Left ventricle myocardium superior (tissue), 1 donor: ENCODE measurements around the gene ARL1. TPM values are rescaled to one million over a fixed set of nuclear protein-coding genes. Genes with fewer than 3 reads are reported as not detected.
"Not testable (repeated sequence)": the region's sequence is repeated elsewhere in the genome, so short reads cannot be mapped to it uniquely, and the experiment has no call there.

ENCODE experiments used
- ATAC-seq: fragments of 200-7000 bp; cut with Tn5 transposase; one replicate; pipeline ENCODE4 v1.9.1; 2020; ENCODE audit warnings: mild to moderate bottlenecking, moderate library complexity
- DNase-seq: peaks from one replicate; pipeline ENCODE4 v3.0.0-alpha.2; 2020
- intact Hi-C: fragments of 100-400 bp; cut with micrococcal nuclease; formaldehyde crosslinking; loops from one replicate; pipeline ENCODE4 v1.11.0; 2022
- long read RNA-seq: library from polyadenylated mRNA; unstranded; transcript quantifications from one replicate; pipeline ENCODE4 v2.0.0, GENCODE V29; 2021
- total RNA-seq: library from RNA; stranded (reverse); fragmentation: NEBNext Ultra II Directional; extraction: Animal tissue kit (Norgen Biotek cat#: 25700); gene quantifications from one replicate; pipeline ENCODE4 v1.2.1, GENCODE V29; 2021
- donor health status: DM: no; HTN: yes; CAD: no; lungs with severe emphysema.

The ARL1 gene
- total RNA-seq: 104 TPM
- long read RNA-seq, transcript ARL1-203 (5 exons, 1,231 nt): minor isoform, 6 of 157 reads
- long read RNA-seq, transcript ARL1-201 (6 exons, 3,241 nt): major isoform, 144 of 157 reads
- long read RNA-seq, partial matches to known transcripts: 1 of 157 reads
- long read RNA-seq, other reads (novel, unspliced or antisense): 6 of 157 reads

- intact Hi-C loops: no loop called here
Observed at GRCh38 chr12:101407436-101408345, at the start of gene ARL1. TSS of gene ARL1 (minus strand) at chr12:101407772. CDS start at chr12:101407645, 127 bp downstream.

GRCh38 chr12:101455685-101456084 is 48.1 kb upstream of the ARL1 start:
- ATAC-seq: no peak
- intact Hi-C loops: no loop called here
- DNase-seq: no peak

More at GRCh38 chr12:101407436-101408345, at the start of gene ARL1:
- ATAC-seq (peak; percentile 97), DNase-seq (peak; percentile 92)

GRCh38 chr12:101441461-101442224 is 34.1 kb upstream of the ARL1 start:
- intact Hi-C loops: no loop called here
- DNase-seq: no peak
- ATAC-seq: no peak

GRCh38 chr12:101439236-101439635 is 31.7 kb upstream of the ARL1 start:
- DNase-seq (no peak), ATAC-seq (no peak)
- intact Hi-C loops: no loop called here

GRCh38 chr12:101436136-101436535 is 28.6 kb upstream of the ARL1 start:
- ATAC-seq: no peak
- no peak for DNase-seq
- intact Hi-C loops: no loop called here

- intact Hi-C loops: no loop called here
- DNase-seq (no peak), ATAC-seq (no peak)
Observed at GRCh38 chr12:101430456-101430855, 22.9 kb upstream of the ARL1 start.

- no peak for ATAC-seq
- no peak for DNase-seq
- intact Hi-C loops: no loop called here
Observed at GRCh38 chr12:101424620-101425019, 17.0 kb upstream of the ARL1 start.

GRCh38 chr12:101422066-101422465 is 14.5 kb upstream of the ARL1 start:
- ATAC-seq, intact Hi-C loops, DNase-seq: not testable (repeated sequence)

GRCh38 chr12:101415228-101415627 is 7.7 kb upstream of the ARL1 start:
- intact Hi-C loops: no loop called here
- DNase-seq: no peak
- no peak for ATAC-seq

- ATAC-seq (no peak), DNase-seq (no peak)
- intact Hi-C loops: no loop called here
Observed at GRCh38 chr12:101414533-101415119, 7.1 kb upstream of the ARL1 start.

GRCh38 chr12:101410169-101410568 is 2.6 kb upstream of the ARL1 start:
- DNase-seq, ATAC-seq, intact Hi-C loops: not testable (repeated sequence)

- DNase-seq: peak; percentile 31
- intact Hi-C loops: no loop called here
Observed at GRCh38 chr12:101407049-101407435, 530 bp downstream of the ARL1 start.

GRCh38 chr12:101391181-101391580 is 16.4 kb downstream of the ARL1 start:
- intact Hi-C loops, DNase-seq, ATAC-seq: not testable (repeated sequence)

More at GRCh38 chr12:101407049-101407435, 530 bp downstream of the ARL1 start:
- ATAC-seq: no peak

- ATAC-seq: no peak
- intact Hi-C loops: no loop called here
- DNase-seq: no peak
Observed at GRCh38 chr12:101379149-101379548, 28.4 kb downstream of the ARL1 start.

GRCh38 chr12:101375573-101375972 is 32.0 kb downstream of the ARL1 start:
- intact Hi-C loops: no loop called here
- ATAC-seq (no peak), DNase-seq (no peak)

GRCh38 chr12:101372431-101372830 is 35.1 kb downstream of the ARL1 start:
- intact Hi-C loops: no loop called here
- DNase-seq (no peak), ATAC-seq (no peak)

- intact Hi-C loops: no loop called here
- ATAC-seq: no peak
- no peak for DNase-seq
Observed at GRCh38 chr12:101368016-101368415, 39.6 kb downstream of the ARL1 start.

- DNase-seq (no peak), ATAC-seq (no peak)
- intact Hi-C loops: no loop called here
Observed at GRCh38 chr12:101361455-101361854, 46.1 kb downstream of the ARL1 start.

GRCh38 chr12:101356794-101357193 is 50.8 kb downstream of the ARL1 start:
- intact Hi-C loops: no loop called here
- DNase-seq: no peak
- ATAC-seq: no peak
